ENCODE results near the gene LCE3C. TPM values are rescaled to one million over a fixed set of nuclear protein-coding genes. Genes with fewer than 3 reads are reported as not detected.

Gene LCE3C
- total RNA-seq, 4 donors from 2014 or later, result not detected

DNA sequence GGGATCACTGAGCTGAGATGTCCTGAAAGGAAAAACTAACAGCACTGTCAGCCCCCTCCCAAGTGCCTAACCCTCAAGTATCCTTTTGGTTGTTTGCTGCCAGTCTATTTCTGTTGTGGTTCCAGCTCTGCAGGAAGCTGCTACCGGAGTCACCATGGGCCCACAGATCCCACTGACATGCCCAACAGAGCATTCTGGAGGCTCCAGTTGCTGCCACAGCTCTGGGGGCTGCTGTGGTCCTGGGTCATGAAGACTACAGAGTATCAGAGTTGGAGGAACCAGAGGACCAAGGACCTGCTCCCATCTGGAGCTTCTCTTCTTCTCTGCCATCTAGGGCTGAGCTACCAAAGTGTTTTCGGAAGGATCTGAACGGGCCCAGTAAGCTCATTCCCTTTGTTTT, 22.0 kb downstream of the LCE3C start:
- no peak for ATAC-seq
- Histone ChIP-seq H3K36me3 (no peaks in the 10 kb centered on the region), H3K27ac (no peak overlapping the region), H3K4me1 (no peaks in the 10 kb centered on the region), H3K9me3 (peaks cover 0 to 29% (median 0%) of the 10 kb centered on the region in 3 donors), H3K4me3 (no peak overlapping the region), H3K27me3 (peaks cover 19% of the 10 kb centered on the region)
- WGBS, 2 donors (ENCODE audit: low coverage in 1 of 2), result 84% methylated on average over 3 of the region's 3 CpGs; no CpG with 5 or more reads in 1 of the 2 donors
- TF ChIP-seq POLR2AphosphoS5 (IDR thresholded peaks at IDR 0.05) (no peak), EP300 (IDR thresholded peaks at IDR 0.05) (no peak), POLR2A (IDR thresholded peaks at IDR 0.05) (no peak)
- TF ChIP-seq, protein P1, sequence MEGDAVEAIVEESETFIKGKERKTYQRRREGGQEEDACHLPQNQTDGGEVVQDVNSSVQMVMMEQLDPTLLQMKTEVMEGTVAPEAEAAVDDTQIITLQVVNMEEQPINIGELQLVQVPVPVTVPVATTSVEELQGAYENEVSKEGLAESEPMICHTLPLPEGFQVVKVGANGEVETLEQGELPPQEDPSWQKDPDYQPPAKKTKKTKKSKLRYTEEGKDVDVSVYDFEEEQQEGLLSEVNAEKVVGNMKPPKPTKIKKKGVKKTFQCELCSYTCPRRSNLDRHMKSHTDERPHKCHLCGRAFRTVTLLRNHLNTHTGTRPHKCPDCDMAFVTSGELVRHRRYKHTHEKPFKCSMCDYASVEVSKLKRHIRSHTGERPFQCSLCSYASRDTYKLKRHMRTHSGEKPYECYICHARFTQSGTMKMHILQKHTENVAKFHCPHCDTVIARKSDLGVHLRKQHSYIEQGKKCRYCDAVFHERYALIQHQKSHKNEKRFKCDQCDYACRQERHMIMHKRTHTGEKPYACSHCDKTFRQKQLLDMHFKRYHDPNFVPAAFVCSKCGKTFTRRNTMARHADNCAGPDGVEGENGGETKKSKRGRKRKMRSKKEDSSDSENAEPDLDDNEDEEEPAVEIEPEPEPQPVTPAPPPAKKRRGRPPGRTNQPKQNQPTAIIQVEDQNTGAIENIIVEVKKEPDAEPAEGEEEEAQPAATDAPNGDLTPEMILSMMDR (IDR thresholded peaks at IDR 0.05), result no peak

DNA sequence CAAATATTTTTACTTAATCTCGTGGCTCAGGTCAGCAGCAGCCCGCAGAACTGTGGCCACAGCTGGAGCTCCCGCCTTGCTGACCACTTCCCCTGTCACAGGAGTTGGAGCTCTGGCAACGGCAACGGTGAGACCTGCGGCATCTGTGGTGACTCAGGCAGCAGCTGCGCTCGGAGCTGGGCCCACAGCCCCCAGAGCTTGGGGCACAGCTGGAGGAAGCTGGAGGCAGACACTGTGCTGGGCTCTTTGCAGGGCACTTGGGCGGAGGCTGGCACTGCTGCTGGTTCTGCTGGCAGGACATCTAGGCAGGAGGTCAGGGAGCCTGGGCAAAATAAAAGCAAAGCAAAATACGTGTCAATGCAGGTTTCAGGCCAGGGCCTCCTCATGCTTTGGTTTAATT, 22.8 kb downstream of the LCE3C start, which contains the start of gene LCE3A:
Gene LCE3A, minus strand, starts transcription at position 301 of the 400 bp plus-strand sequence. Its CDS starts 0 bp downstream, at position 301.
- H3K9me3 ChIP-seq, result peaks cover 0 to 22% (median 0%) of the 10 kb centered on the region in 3 donors
- H3K36me3 ChIP-seq, result no peaks in the 10 kb centered on the region
- no peak within 1 kb of the TSS for H3K27ac ChIP-seq
- H3K4me1 ChIP-seq, result no peaks in the 10 kb centered on the region
- H3K4me3 ChIP-seq, result no peak within 1 kb of the TSS
- WGBS, 2 donors (ENCODE audit: low coverage in 1 of 2), result 55 to 63% methylated on average over 2 to 3 of the region's 10 CpGs
- H3K27me3 ChIP-seq, result peaks cover 19% of the 10 kb centered on the region
- ATAC-seq, result no peak
- TF ChIP-seq, protein P1 (IDR thresholded peaks at IDR 0.05), result no peak
- no peak for TF ChIP-seq POLR2A (IDR thresholded peaks at IDR 0.05)
- no peak for TF ChIP-seq POLR2AphosphoS5 (IDR thresholded peaks at IDR 0.05)
- TF ChIP-seq EP300 (IDR thresholded peaks at IDR 0.05), result no peak

DNA sequence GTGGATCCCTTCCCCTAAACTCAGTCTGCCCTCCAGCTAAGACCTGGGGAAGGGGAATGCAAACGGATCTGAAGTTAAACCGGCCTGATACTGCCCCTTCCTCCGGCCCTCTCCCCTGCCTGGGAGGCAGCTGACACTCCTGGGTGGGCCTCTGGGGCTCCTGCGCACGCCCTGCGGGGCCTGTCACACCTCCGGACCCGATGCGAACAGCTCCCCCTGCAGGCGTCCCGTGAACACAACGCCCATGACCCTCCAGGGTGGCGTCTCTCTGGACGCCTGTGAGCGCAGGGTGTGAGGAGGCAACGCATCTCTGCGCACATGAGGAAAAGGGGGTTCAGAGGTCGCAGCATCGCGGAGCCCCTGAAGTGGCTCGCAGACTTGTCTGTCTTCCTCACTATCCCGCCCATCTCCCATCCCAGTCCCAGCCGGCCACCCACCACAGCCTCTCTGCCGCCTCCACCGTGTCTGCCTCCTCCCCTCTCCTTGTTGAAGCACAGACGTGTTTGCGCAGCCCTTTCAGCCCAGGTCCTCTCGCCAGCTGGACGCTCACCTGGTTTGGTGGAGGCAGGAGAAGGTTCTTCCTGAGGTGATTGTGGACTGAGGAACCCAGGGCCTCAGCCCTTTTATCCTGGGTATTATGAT, 23.3 kb downstream of the LCE3C start:
- peaks cover 0 to 17% (median 0%) of the 10 kb centered on the region in 3 donors for H3K9me3 ChIP-seq
- H3K4me3 ChIP-seq, result no peak overlapping the region
- no peak overlapping the region for H3K27ac ChIP-seq
- H3K27me3 ChIP-seq, result peaks cover 19% of the 10 kb centered on the region
- no peaks in the 10 kb centered on the region for H3K4me1 ChIP-seq
- no peaks in the 10 kb centered on the region for H3K36me3 ChIP-seq
- 48 to 50% methylated on average over 7 to 9 of the region's 29 CpGs for WGBS, 2 donors (ENCODE audit: low coverage in 1 of 2)
- no peak for ATAC-seq
- TF ChIP-seq, protein P1 (IDR thresholded peaks at IDR 0.05), result no peak

DNA sequence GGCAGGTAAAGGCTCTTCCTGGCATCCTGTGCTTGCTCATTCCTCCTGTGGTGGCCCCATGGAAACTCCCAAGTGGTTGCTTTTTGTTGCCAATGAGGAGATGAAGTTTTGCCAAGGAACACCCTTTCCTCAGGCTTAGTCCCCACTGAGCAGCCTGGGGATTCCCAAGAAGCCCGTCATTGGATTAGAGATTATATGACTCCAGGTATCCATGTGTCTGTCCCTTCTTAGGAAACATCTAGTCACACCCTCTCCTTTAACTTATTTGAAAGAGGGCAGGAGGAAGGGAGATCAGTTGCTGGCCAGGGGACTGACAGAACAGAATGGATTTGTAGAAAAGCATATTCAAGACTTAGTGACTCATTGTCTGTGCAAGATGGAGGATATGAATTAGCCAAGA, 26.7 kb downstream of the LCE3C start:
- TF ChIP-seq, protein P1 (IDR thresholded peaks at IDR 0.05), result no peak
- no peak for TF ChIP-seq POLR2A (IDR thresholded peaks at IDR 0.05)
- TF ChIP-seq POLR2AphosphoS5 (IDR thresholded peaks at IDR 0.05), result no peak
- TF ChIP-seq EP300 (IDR thresholded peaks at IDR 0.05), result no peak
- Histone ChIP-seq H3K4me3 (no peak overlapping the region), H3K4me1 (no peaks in the 10 kb centered on the region), H3K27me3 (peaks cover 19% of the 10 kb centered on the region), H3K36me3 (no peaks in the 10 kb centered on the region), H3K27ac (no peak overlapping the region), H3K9me3 (peaks cover 0 to 26% (median 0%) of the 10 kb centered on the region in 3 donors)
- no peak for ATAC-seq
- no CpG with 5 or more reads among the region's 1 CpG for WGBS, 2 donors (ENCODE audit: low coverage in 1 of 2)

DNA sequence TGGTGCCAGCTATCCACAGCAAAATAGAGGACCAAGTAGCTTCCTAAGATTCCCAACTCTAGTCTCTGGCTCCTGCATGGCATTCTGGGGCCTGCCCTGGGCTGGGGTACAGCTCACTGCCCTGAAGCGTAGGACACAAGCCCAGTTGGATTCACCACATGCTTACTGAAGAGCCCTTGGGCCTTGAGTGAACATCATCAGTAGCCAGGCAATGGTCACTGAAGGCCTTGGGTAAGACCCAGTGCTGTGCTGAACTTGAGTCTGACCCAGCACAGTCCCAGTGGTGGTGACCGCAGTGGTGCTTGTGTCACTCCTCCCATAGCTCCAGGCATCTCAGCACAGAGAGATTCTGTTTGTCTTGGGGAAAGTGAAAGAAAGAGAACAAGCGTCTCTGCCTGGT, 30.6 kb downstream of the LCE3C start:
- Histone ChIP-seq H3K4me1 (no peaks in the 10 kb centered on the region), H3K9me3 (peaks cover 0 to 50% (median 0%) of the 10 kb centered on the region in 3 donors), H3K27me3 (peaks cover 4% of the 10 kb centered on the region), H3K27ac (no peak overlapping the region), H3K36me3 (no peaks in the 10 kb centered on the region), H3K4me3 (no peak overlapping the region)
- no peak for TF ChIP-seq POLR2AphosphoS5 (IDR thresholded peaks at IDR 0.05)
- no peak for TF ChIP-seq EP300 (IDR thresholded peaks at IDR 0.05)
- TF ChIP-seq, protein P1 (IDR thresholded peaks at IDR 0.05), result no peak
- no peak for TF ChIP-seq POLR2A (IDR thresholded peaks at IDR 0.05)
- no peak for ATAC-seq
- 86 to 100% methylated on average over 1 to 2 of the region's 3 CpGs for WGBS, 2 donors (ENCODE audit: low coverage in 1 of 2)
